Esophagus (tissue), 2 donors: ENCODE measurements around the gene RNF227. TPM values are rescaled to one million over a fixed set of nuclear protein-coding genes. Genes with fewer than 3 reads are reported as not detected.

Experiments used
- H3K27ac ChIP-seq, 2 donors: one replicate each; pipeline ENCODE4 v1.5.1; 2013; ENCODE audit warnings: low read depth in 2 of 2, mild to moderate bottlenecking in 2 of 2, inconsistent platforms in 1 of 2, low read length in 1 of 2, moderate library complexity in 1 of 2
- H3K27me3 ChIP-seq, 2 donors: one replicate each; pipeline ENCODE4 v1.6.1; 2013; ENCODE audit warnings: low read length in 2 of 2, control low read depth in 1 of 2, mild to moderate bottlenecking in 1 of 2; ENCODE audit not compliant: insufficient read depth in 2 of 2, control insufficient read depth in 1 of 2
- H3K36me3 ChIP-seq, 2 donors: one replicate each; pipeline ENCODE4 v1.6.1; 2013; ENCODE audit warnings: low read length in 1 of 2; ENCODE audit not compliant: control insufficient read depth in 2 of 2, insufficient read depth in 2 of 2
- H3K4me1 ChIP-seq, 2 donors: one replicate each; pipeline ENCODE4 v1.6.1; 2013; ENCODE audit warnings: low read length in 1 of 2; ENCODE audit not compliant: control insufficient read depth in 2 of 2, insufficient read depth in 2 of 2
- H3K4me3 ChIP-seq, 2 donors: one replicate each; pipeline ENCODE4 v1.5.1; 2013; ENCODE audit warnings: low read length in 2 of 2, mild to moderate bottlenecking in 2 of 2, low read depth in 1 of 2, moderate library complexity in 1 of 2
- H3K9me3 ChIP-seq, 2 donors: one replicate each; pipeline ENCODE4 v1.6.1; 2013; ENCODE audit warnings: mild to moderate bottlenecking in 2 of 2, low read depth in 1 of 2, low read length in 1 of 2, moderate library complexity in 1 of 2; ENCODE audit not compliant: control insufficient read depth in 2 of 2, insufficient read depth in 1 of 2
- WGBS, 2 donors: extraction: QIAGEN DNeasy Blood & Tissue Kit; methylation state at CpG; one replicate each; pipeline ENCODE4 v1.1.7; 2013; 5-methylcytosine and 5-hydroxymethylcytosine counted together
- polyA plus RNA-seq, 2 donors: library from polyadenylated mRNA; stranded (reverse); fragments of 200-250 nt; gene quantifications; one replicate each; pipeline ENCODE4 v1.2.3, GENCODE V29; 2013
- donor health status: healthy with polysubstance abuse.
- donor health status: Bipolar disorder and iron deficiency.

RNF227 gene
- polyA plus RNA-seq, 2 donors, result 3.5 to 4.3 TPM

DNA sequence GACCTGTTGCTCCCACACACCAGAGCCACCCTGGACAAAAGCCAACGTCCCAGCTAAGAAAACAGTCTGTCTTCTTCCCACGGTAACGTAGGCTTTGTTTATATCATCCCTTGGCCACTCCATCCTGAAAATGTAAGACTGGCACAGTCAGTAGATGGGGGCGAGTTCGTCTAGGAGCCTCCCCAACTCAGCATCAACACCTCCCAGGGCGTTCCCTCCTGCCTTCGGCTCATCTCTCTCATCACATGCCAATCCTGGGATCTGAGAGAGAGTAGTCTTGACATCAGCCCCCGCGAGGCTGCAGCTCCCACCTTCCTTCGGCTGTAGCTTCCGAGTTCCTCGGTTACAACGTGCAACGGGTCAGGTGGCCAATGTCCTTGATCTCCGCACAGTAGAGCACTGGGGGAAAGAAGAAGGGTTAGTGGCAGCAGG, 894 bp downstream of the RNF227 start:
- Histone ChIP-seq H3K4me3 (peak overlapping the region; percentile 54 to 62), H3K4me1 (peaks cover 0 to 12% of the 10 kb centered on the region in 2 donors), H3K36me3 (peaks cover 0 to 11% of the 10 kb centered on the region in 2 donors), H3K27me3 (no peaks in the 10 kb centered on the region), H3K27ac (peak overlapping the region; percentile 91 to 96), H3K9me3 (no peaks in the 10 kb centered on the region)
- 1% methylated on average over 15 of the region's 15 CpGs for WGBS, 2 donors

- Histone ChIP-seq H3K27me3 (no peaks in the 10 kb centered on the region), H3K27ac (no peak overlapping the region), H3K4me3 (no peak overlapping the region), H3K9me3 (no peaks in the 10 kb centered on the region), H3K36me3 (peaks cover 0 to 25% of the 10 kb centered on the region in 2 donors), H3K4me1 (peaks cover 0 to 12% of the 10 kb centered on the region in 2 donors)
- WGBS, 2 donors, result 27% methylated on average over 3 of the region's 3 CpGs
Observed at GRCh38 chr17:7912927-7913524, 3.1 kb downstream of the RNF227 start.

DNA sequence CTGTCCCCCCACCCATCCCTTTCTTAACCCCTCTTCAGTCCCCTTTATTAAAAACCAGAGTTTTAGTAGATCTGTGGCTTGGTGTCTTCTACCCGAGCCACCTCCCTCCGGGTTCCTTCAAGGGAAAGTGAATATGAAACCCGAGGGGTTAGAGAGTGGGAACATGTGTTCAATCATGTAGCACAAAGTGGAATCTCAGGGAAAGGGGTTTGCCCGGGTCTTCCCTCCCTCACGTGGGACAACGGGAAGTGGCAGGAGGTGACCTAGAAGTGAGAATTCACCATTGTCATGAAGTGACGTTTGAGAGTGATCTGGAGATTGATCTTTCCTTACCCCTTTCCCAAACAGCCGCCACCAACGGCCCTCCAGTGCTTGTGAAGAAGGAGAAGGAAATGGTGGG, 5.0 kb downstream of the RNF227 start:
- no peak overlapping the region for H3K27ac ChIP-seq
- 67 to 71% methylated on average over 9 of the region's 9 CpGs for WGBS, 2 donors
- no peak overlapping the region for H3K4me3 ChIP-seq
- peaks cover 0 to 5% of the 10 kb centered on the region in 2 donors for H3K4me1 ChIP-seq
- H3K27me3 ChIP-seq, result no peaks in the 10 kb centered on the region
- peaks cover 11 to 43% of the 10 kb centered on the region in 2 donors for H3K36me3 ChIP-seq
- no peaks in the 10 kb centered on the region for H3K9me3 ChIP-seq

- WGBS, 2 donors, result 87 to 92% methylated on average over 13 of the region's 13 CpGs
- peaks cover 11 to 46% of the 10 kb centered on the region in 2 donors for H3K36me3 ChIP-seq
- H3K27me3 ChIP-seq, result no peaks in the 10 kb centered on the region
- H3K27ac ChIP-seq, result no peak overlapping the region
- H3K4me1 ChIP-seq, result peaks cover 0 to 5% of the 10 kb centered on the region in 2 donors
- H3K9me3 ChIP-seq, result no peaks in the 10 kb centered on the region
- no peak overlapping the region for H3K4me3 ChIP-seq
Observed at GRCh38 chr17:7910711-7911110, 5.4 kb downstream of the RNF227 start.

GRCh38 chr17:7910281-7910680, 5.8 kb downstream of the RNF227 start:
- Histone ChIP-seq H3K27me3 (no peaks in the 10 kb centered on the region), H3K9me3 (no peaks in the 10 kb centered on the region), H3K36me3 (peaks cover 11 to 50% of the 10 kb centered on the region in 2 donors), H3K4me1 (peaks cover 0 to 3% of the 10 kb centered on the region in 2 donors), H3K4me3 (no peak overlapping the region), H3K27ac (no peak overlapping the region)
- 92 to 97% methylated on average over 13 to 15 of the region's 15 CpGs for WGBS, 2 donors

GRCh38 chr17:7909089-7909488, 7.0 kb downstream of the RNF227 start:
- Histone ChIP-seq H3K27me3 (no peaks in the 10 kb centered on the region), H3K4me3 (no peak overlapping the region), H3K9me3 (no peaks in the 10 kb centered on the region), H3K36me3 (peaks cover 13 to 59% of the 10 kb centered on the region in 2 donors), H3K4me1 (no peaks in the 10 kb centered on the region), H3K27ac (no peak overlapping the region)
- WGBS, 2 donors, result 91% methylated on average over 20 to 29 of the region's 29 CpGs

- Histone ChIP-seq H3K36me3 (peaks cover 30 to 68% of the 10 kb centered on the region in 2 donors), H3K4me1 (no peaks in the 10 kb centered on the region)
- WGBS, 2 donors, result 62 to 71% methylated on average over 22 of the region's 22 CpGs
Observed at GRCh38 chr17:7903154-7904103, 12.7 kb downstream of the RNF227 start.

DNA sequence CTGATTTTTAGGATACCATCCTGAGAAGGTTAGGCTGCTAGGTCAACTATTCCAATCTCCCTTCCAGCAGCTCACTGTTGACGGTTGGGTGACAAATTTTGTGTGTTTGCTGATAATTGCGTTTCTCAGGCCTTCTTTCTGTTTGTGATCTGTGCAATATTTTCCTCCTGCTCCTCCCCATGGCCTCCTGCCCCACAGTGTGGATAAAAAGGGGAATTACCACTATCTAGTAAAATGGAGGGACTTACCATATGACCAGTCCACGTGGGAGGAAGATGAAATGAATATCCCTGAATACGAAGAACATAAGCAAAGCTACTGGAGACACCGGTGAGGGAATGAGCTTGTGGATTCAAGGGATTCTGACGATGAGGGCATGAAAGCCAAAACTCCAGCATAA, 18.3 kb downstream of the RNF227 start:
- H3K27me3 ChIP-seq, result no peaks in the 10 kb centered on the region
- no peaks in the 10 kb centered on the region for H3K4me1 ChIP-seq
- no peak overlapping the region for H3K4me3 ChIP-seq
- H3K36me3 ChIP-seq, result peaks cover 14 to 51% of the 10 kb centered on the region in 2 donors
- WGBS, 2 donors, result 42 to 49% methylated on average over 6 of the region's 6 CpGs
- no peaks in the 10 kb centered on the region for H3K9me3 ChIP-seq
- no peak overlapping the region for H3K27ac ChIP-seq

More at GRCh38 chr17:7903154-7904103, 12.7 kb downstream of the RNF227 start:
- Histone ChIP-seq H3K4me3 (no peak overlapping the region), H3K27ac (no peak overlapping the region), H3K27me3 (no peaks in the 10 kb centered on the region), H3K9me3 (no peaks in the 10 kb centered on the region)

GRCh38 chr17:7897090-7897489, 19.0 kb downstream of the RNF227 start:
- WGBS, 2 donors, result 83 to 86% methylated on average over 13 of the region's 13 CpGs
- H3K4me1 ChIP-seq, result no peaks in the 10 kb centered on the region
- no peak overlapping the region for H3K4me3 ChIP-seq
- H3K27me3 ChIP-seq, result no peaks in the 10 kb centered on the region
- H3K36me3 ChIP-seq, result peaks cover 14 to 49% of the 10 kb centered on the region in 2 donors
- no peaks in the 10 kb centered on the region for H3K9me3 ChIP-seq
- H3K27ac ChIP-seq, result no peak overlapping the region
